SK-MEL-5 (cell line): ENCODE results near the gene LAMTOR4. TPM values are rescaled to one million over a fixed set of nuclear protein-coding genes. Genes with fewer than 3 reads are reported as not detected.
"Not testable (repeated sequence)": the region's sequence is repeated elsewhere in the genome, so short reads cannot be mapped to it uniquely, and the experiment has no call there.

Experiments
- DNase-seq: peaks from one replicate; pipeline ENCODE4 v3.0.0-alpha.2; 2016; ENCODE audit warnings: low read depth, low spot score
- in situ Hi-C: cut with HindIII; loops from 2 replicates; pipeline ENCODE4 v1.10.0; 2016; ENCODE audit warnings: low sequenced_read_pairs, high pct_unique_total_duplicates, low pct_unique_long_range_greater_than_20kb
- total RNA-seq: library from RNA; depleted of rRNA; stranded (reverse); fragments of >200 nt; shearing (Covaris generic); gene quantifications from 2 replicates; pipeline ENCODE4 v1.2.3, GENCODE V29; 2014; rRNA removed

Gene LAMTOR4
- total RNA-seq, 1 experiment from 2014 or later = 169 TPM

GRCh38 chr7:100180084-100180483 lies 31.4 kb downstream of the LAMTOR4 start:
- in situ Hi-C loops, DNase-seq: not testable (repeated sequence)

- in situ Hi-C loops, DNase-seq: not testable (repeated sequence)
Measured at GRCh38 chr7:100182616-100183015, 33.9 kb downstream of the LAMTOR4 start.

- in situ Hi-C loops, DNase-seq: not testable (repeated sequence)
Measured at GRCh38 chr7:100183090-100183489, 34.4 kb downstream of the LAMTOR4 start.

GRCh38 chr7:100185726-100186125 lies 37.0 kb downstream of the LAMTOR4 start:
- in situ Hi-C loops = no loop called here

GRCh38 chr7:100189061-100189460 lies 40.3 kb downstream of the LAMTOR4 start:
- in situ Hi-C loops = no loop called here
- peak; percentile 37 for DNase-seq

More at GRCh38 chr7:100185726-100186125, 37.0 kb downstream of the LAMTOR4 start:
- no peak for DNase-seq

GRCh38 chr7:100190048-100190711 lies 41.5 kb downstream of the LAMTOR4 start:
- peak; percentile 85 for DNase-seq
- in situ Hi-C loops = no loop called here

GRCh38 chr7:100191775-100192174 lies 43.1 kb downstream of the LAMTOR4 start:
- in situ Hi-C loops = no loop called here
- no peak for DNase-seq

GRCh38 chr7:100192281-100192862 lies 43.7 kb downstream of the LAMTOR4 start:
- in situ Hi-C loops, DNase-seq: not testable (repeated sequence)

- DNase-seq = no peak
- in situ Hi-C loops = no loop called here
Measured at GRCh38 chr7:100192969-100193368, 44.3 kb downstream of the LAMTOR4 start.

GRCh38 chr7:100195222-100195621 lies 46.5 kb downstream of the LAMTOR4 start:
- in situ Hi-C loops = no loop called here
- DNase-seq = no peak

GRCh38 chr7:100195901-100196322 lies 47.2 kb downstream of the LAMTOR4 start:
- in situ Hi-C loops, DNase-seq: not testable (repeated sequence)

- in situ Hi-C loops = no loop called here
- DNase-seq = peak; percentile 44
Measured at GRCh38 chr7:100198266-100198665, 49.5 kb downstream of the LAMTOR4 start.

GRCh38 chr7:100200693-100201092 lies 52.0 kb downstream of the LAMTOR4 start:
- no peak for DNase-seq
- in situ Hi-C loops = no loop called here

Other genes starting within 250 kb of the LAMTOR4 start
- not detected in 2 replicates for gene TRIM4, start 229.4 kb upstream of the LAMTOR4 start, total RNA-seq
- gene GJC3, start 219.3 kb upstream of the LAMTOR4 start, total RNA-seq = 0.29 and 1.0 TPM in 2 replicates
- gene AZGP1, start 172.9 kb upstream of the LAMTOR4 start, total RNA-seq = 1.1 and 1.8 TPM in 2 replicates
- gene ZKSCAN1, start 133.3 kb upstream of the LAMTOR4 start, total RNA-seq = 34.7 and 37.2 TPM in 2 replicates
- 21.3 and 22.8 TPM in 2 replicates for gene ZSCAN21, start 99.1 kb upstream of the LAMTOR4 start, total RNA-seq
- gene ZNF3, start 67.2 kb upstream of the LAMTOR4 start, total RNA-seq = 32.0 and 35.2 TPM in 2 replicates
- gene COPS6, start 59.9 kb upstream of the LAMTOR4 start, total RNA-seq = 75.2 and 80.9 TPM in 2 replicates
- gene MCM7, start 47.5 kb upstream of the LAMTOR4 start, total RNA-seq = 163 and 176 TPM in 2 replicates
- 15.9 and 16.4 TPM in 2 replicates for gene AP4M1, start 47.3 kb upstream of the LAMTOR4 start, total RNA-seq
- gene TAF6, start 29.6 kb upstream of the LAMTOR4 start, total RNA-seq = 27.3 and 33.6 TPM in 2 replicates
- gene CNPY4, start 29.3 kb upstream of the LAMTOR4 start, total RNA-seq = 21.7 and 21.9 TPM in 2 replicates
- gene MBLAC1, start 22.0 kb upstream of the LAMTOR4 start, total RNA-seq = 2.2 and 4.1 TPM in 2 replicates
- 11.2 and 14.1 TPM in 2 replicates for gene TRAPPC14, start 9.8 kb downstream of the LAMTOR4 start, total RNA-seq
- gene GAL3ST4, start 19.7 kb downstream of the LAMTOR4 start, total RNA-seq = 1.9 and 2.6 TPM in 2 replicates
- gene GPC2, start 28.5 kb downstream of the LAMTOR4 start, total RNA-seq = 3.2 and 4.7 TPM in 2 replicates
- gene STAG3, start 29.0 kb downstream of the LAMTOR4 start, total RNA-seq = 3.4 and 5.7 TPM in 2 replicates
- not detected in 2 replicates for gene PVRIG, start 71.0 kb downstream of the LAMTOR4 start, total RNA-seq
- gene SPDYE3, start 158.8 kb downstream of the LAMTOR4 start, total RNA-seq = 0.05 TPM in 1 of 2 replicates, not detected in the other
- gene PILRB, start 209.2 kb downstream of the LAMTOR4 start, total RNA-seq = 41.6 and 42.5 TPM in 2 replicates
- 0.48 TPM in 1 of 2 replicates, not detected in the other for gene PILRA, start 224.6 kb downstream of the LAMTOR4 start, total RNA-seq